GM23248 (cell line): Measurements from ENCODE around the gene E2F3.

ENCODE experiments used
- EZH2 ChIP-seq: fragments of 200-600 bp; sonication (generic); IDR thresholded peaks from 2 replicates; pipeline ENCODE4 v1.6.1; 2018; ENCODE audit warnings: antibody characterized with exemption, mild to moderate bottlenecking; ENCODE audit not compliant: insufficient read depth, poor library complexity, severe bottlenecking
- EZH2phosphoT487 ChIP-seq: fragments of 200-600 bp; sonication (generic); IDR thresholded peaks from 2 replicates; pipeline ENCODE4 v1.6.1; 2018; ENCODE audit warnings: antibody characterized with exemption, moderate library complexity, mild to moderate bottlenecking, low read depth; ENCODE audit not compliant: insufficient read depth

- TF ChIP-seq EZH2 (no peak), EZH2phosphoT487 (no peak)
Measured at GRCh38 chr6:20354366-20354765, 47.3 kb upstream of the E2F3 start.
